ENCODE measurements around the gene SF3A2.
A peak's percentile ranks its signal among the peaks of the same experiment; 100 is the strongest.

SF3A2 gene

DNA sequence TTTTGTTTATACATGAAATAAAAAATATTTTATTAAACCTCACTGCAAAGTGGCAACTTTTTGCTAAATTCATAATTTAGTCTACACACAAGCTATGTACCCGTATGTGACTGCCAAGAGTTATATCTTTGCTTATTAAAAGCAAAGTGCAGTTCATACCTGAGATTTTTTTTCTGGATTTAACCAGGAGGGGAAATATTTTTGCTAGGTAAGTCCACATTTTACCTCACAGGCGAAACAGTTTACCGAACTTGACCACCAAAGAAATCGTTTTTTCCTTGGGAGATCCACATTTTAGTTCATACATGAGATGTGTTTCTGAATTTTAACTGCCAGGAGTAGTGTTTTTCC lies 31.8 kb downstream of the SF3A2 start:
- Histone ChIP-seq H3K9ac (ENCODE audit: low read length) (no peak overlapping the region), H3F3A (ENCODE audit: insufficient read depth) (peaks cover 28% of the 10 kb centered on the region), H3K9me2 (replicated peaks; ENCODE audit: insufficient read depth, low read length) (no peaks in the 10 kb centered on the region), H3K36me3 (ENCODE audit: low read length) (peaks cover 3% of the 10 kb centered on the region; the same call in 1 of the 2 replicates), H3K4me2 (ENCODE audit: low read depth, low read length, poor library complexity, severe bottlenecking) (peak overlapping the region; percentile 72), H4K20me1 (ENCODE audit: low read depth, low read length) (no peaks in the 10 kb centered on the region; the same call in 1 of the 2 replicates), H3K27ac (ENCODE audit: low read depth, low read length) (no peak overlapping the region), H3K4me3 (ENCODE audit: insufficient read depth, low read length, poor library complexity, severe bottlenecking) (peak overlapping the region; percentile 63), H3K27me3 (ENCODE audit: low read length) (no peaks in the 10 kb centered on the region), H3K9me3 (ENCODE audit: insufficient read depth, low read length) (no peaks in the 10 kb centered on the region), H3K79me2 (ENCODE audit: insufficient read depth, low read length) (peaks cover 33% of the 10 kb centered on the region), H2AFZ (ENCODE audit: low read depth, low read length, severe bottlenecking) (peak overlapping the region; percentile 80)
- TF ChIP-seq, protein P1, sequence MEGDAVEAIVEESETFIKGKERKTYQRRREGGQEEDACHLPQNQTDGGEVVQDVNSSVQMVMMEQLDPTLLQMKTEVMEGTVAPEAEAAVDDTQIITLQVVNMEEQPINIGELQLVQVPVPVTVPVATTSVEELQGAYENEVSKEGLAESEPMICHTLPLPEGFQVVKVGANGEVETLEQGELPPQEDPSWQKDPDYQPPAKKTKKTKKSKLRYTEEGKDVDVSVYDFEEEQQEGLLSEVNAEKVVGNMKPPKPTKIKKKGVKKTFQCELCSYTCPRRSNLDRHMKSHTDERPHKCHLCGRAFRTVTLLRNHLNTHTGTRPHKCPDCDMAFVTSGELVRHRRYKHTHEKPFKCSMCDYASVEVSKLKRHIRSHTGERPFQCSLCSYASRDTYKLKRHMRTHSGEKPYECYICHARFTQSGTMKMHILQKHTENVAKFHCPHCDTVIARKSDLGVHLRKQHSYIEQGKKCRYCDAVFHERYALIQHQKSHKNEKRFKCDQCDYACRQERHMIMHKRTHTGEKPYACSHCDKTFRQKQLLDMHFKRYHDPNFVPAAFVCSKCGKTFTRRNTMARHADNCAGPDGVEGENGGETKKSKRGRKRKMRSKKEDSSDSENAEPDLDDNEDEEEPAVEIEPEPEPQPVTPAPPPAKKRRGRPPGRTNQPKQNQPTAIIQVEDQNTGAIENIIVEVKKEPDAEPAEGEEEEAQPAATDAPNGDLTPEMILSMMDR (IDR thresholded peaks at IDR 0.05; ENCODE audit: insufficient read depth, low read length, poor library complexity, severe bottlenecking), result no peak
- TF ChIP-seq EZH2phosphoT487 (conservative IDR thresholded peaks at IDR 0.05; ENCODE audit: low read length), result no peak

DNA sequence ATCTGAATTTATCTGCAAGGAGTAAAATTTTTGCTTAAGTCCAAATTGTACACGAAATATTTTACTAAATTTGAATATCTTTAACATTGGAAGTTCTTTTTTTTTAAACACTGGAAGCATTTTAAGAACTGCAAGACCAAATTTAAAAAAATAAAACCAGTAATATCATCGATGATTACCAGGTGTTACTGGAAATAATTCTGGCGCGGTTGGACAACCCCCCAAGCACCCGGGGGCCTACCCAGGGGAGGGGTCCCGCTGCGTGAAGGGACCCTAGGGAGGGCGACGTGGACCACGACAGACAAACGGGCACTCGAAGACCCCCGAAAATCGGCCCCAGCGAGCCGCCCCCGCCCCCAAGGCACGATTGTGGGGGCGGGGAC lies 32.2 kb downstream of the SF3A2 start:
- Histone ChIP-seq H3K4me2 (ENCODE audit: low read depth, low read length, poor library complexity, severe bottlenecking) (peak overlapping the region; percentile 72), H3K27me3 (ENCODE audit: low read length) (no peaks in the 10 kb centered on the region), H4K20me1 (ENCODE audit: low read depth, low read length) (no peaks in the 10 kb centered on the region; the same call in 1 of the 2 replicates), H3K27ac (ENCODE audit: low read depth, low read length) (no peak overlapping the region), H2AFZ (ENCODE audit: low read depth, low read length, severe bottlenecking) (peak overlapping the region; percentile 80), H3F3A (ENCODE audit: insufficient read depth) (peaks cover 30% of the 10 kb centered on the region), H3K9me3 (ENCODE audit: insufficient read depth, low read length) (no peaks in the 10 kb centered on the region), H3K79me2 (ENCODE audit: insufficient read depth, low read length) (peaks cover 36% of the 10 kb centered on the region), H3K9ac (ENCODE audit: low read length) (peak overlapping the region; percentile 30), H3K36me3 (ENCODE audit: low read length) (peaks cover 3% of the 10 kb centered on the region; the same call in 1 of the 2 replicates), H3K4me3 (ENCODE audit: insufficient read depth, low read length, poor library complexity, severe bottlenecking) (peak overlapping the region; percentile 63), H3K9me2 (replicated peaks; ENCODE audit: insufficient read depth, low read length) (no peaks in the 10 kb centered on the region)
- TF ChIP-seq, protein P1 (IDR thresholded peaks at IDR 0.05; ENCODE audit: insufficient read depth, low read length, poor library complexity, severe bottlenecking), result no peak
- no peak for TF ChIP-seq EZH2phosphoT487 (conservative IDR thresholded peaks at IDR 0.05; ENCODE audit: low read length)

DNA sequence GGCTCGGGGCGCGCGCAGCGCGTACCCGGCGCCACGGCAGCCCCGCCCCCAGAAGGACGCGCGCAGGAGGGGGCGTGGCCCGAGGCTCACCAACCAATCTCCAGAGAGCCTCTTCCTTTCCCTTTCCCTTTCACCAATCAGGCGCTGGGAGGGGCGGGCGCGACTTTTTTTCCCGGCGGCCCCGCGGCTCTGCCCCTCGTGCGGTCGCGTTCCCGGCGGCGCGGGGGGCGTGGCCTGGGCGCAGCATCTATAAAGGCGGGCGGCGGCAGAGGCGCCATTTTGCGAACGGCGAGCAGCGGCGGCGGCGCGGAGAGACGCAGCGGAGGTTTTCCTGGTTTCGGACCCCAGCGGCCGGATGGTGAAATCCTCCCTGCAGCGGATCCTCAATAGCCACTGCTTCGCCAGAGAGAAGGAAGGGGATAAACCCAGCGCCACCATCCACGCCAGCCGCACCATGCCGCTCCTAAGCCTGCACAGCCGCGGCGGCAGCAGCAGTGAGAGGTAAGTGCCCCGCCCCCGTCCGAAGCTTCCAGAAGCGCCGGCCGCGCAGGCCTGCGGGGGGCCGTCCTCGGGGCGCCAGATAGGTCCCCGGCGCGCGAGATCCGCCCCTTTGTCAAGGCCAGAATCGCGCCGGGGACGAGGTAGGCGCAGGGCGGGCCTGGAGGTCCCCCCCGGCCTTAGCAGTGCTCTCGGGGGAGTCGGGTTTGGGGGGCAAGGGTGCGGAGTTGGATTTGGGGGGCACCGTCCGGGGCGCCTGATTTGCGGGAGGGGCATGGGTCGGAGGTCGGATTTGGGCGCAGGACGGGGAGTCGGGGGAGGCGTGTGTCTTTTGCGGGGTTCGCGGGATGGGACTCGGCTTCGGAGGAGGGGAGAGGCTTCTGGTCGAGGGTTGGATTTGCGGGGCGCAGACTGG lies 32.9 kb downstream of the SF3A2 start:
- peaks cover 3% of the 10 kb centered on the region; the same call in 1 of the 2 replicates for H3K36me3 ChIP-seq (ENCODE audit: low read length)
- peak overlapping the region; percentile 99 for H3K9ac ChIP-seq (ENCODE audit: low read length)
- TF ChIP-seq EZH2phosphoT487 (conservative IDR thresholded peaks at IDR 0.05; ENCODE audit: low read length), result no peak
- TF ChIP-seq, protein P1 (IDR thresholded peaks at IDR 0.05; ENCODE audit: insufficient read depth, low read length, poor library complexity, severe bottlenecking), result no peak
- H3K27me3 ChIP-seq (ENCODE audit: low read length), result no peaks in the 10 kb centered on the region
- peak overlapping the region; percentile 92 for H3K27ac ChIP-seq (ENCODE audit: low read depth, low read length)
- H3K4me2 ChIP-seq (ENCODE audit: low read depth, low read length, poor library complexity, severe bottlenecking), result peak overlapping the region; percentile 94
- peaks cover 42% of the 10 kb centered on the region for H3K79me2 ChIP-seq (ENCODE audit: insufficient read depth, low read length)
- no peaks in the 10 kb centered on the region for H3K9me2 ChIP-seq (replicated peaks; ENCODE audit: insufficient read depth, low read length)
- peaks cover 30% of the 10 kb centered on the region for H3F3A ChIP-seq (ENCODE audit: insufficient read depth)
- H3K4me3 ChIP-seq (ENCODE audit: insufficient read depth, low read length, poor library complexity, severe bottlenecking), result peak overlapping the region; percentile 77
- H3K9me3 ChIP-seq (ENCODE audit: insufficient read depth, low read length), result no peaks in the 10 kb centered on the region
- H2AFZ ChIP-seq (ENCODE audit: low read depth, low read length, severe bottlenecking), result no peak overlapping the region
- peaks cover 6% of the 10 kb centered on the region; the same call in 1 of the 2 replicates for H4K20me1 ChIP-seq (ENCODE audit: low read depth, low read length)

All from SU-DHL-6 (cell line).